Fibroblast of lung (primary cell): ENCODE data around the gene SLC5A8. TPM values are rescaled to one million over a fixed set of nuclear protein-coding genes. Genes with fewer than 3 reads are reported as not detected.

ENCODE experiments used
- DNase-seq, 2 donors: peaks; one replicate each; pipeline versions ENCODE4 v3.0.0 to v3.0.0-alpha.2; 2010; ENCODE audit warnings: low read depth in 2 of 2
- H2AFZ ChIP-seq: 2 replicates; pipeline ENCODE4 v1.5.1; 2012; ENCODE audit warnings: low read length, control low read depth, inconsistent platforms
- H3K27ac ChIP-seq: 2 replicates; pipeline ENCODE4 v1.5.1; 2011; ENCODE audit warnings: low read length, control low read depth; ENCODE audit not compliant: insufficient read depth
- H3K27me3 ChIP-seq: 2 replicates; pipeline ENCODE4 v1.5.1; 2011; ENCODE audit warnings: mild to moderate bottlenecking, low read length; ENCODE audit not compliant: control insufficient read depth, insufficient read depth
- H3K36me3 ChIP-seq: 2 replicates; pipeline ENCODE4 v1.5.1; 2011; ENCODE audit warnings: low read length; ENCODE audit not compliant: control insufficient read depth, insufficient read depth
- H3K4me1 ChIP-seq: 2 replicates; pipeline ENCODE4 v1.5.1; 2011; ENCODE audit warnings: low read length; ENCODE audit not compliant: control insufficient read depth, insufficient read depth; ENCODE audit errors: extremely low read depth
- H3K4me2 ChIP-seq: 2 replicates; pipeline ENCODE4 v1.5.1; 2011; ENCODE audit warnings: low read length, control low read depth; ENCODE audit not compliant: insufficient read depth; ENCODE audit errors: extremely low read depth
- H3K4me3 ChIP-seq, 4 experiments: fragments of 200-600 bp in 1 of 4; sonication (generic) in 1 of 4; replicated peaks in 1 of 4; 2 replicates each; pipeline ENCODE4 v1.5.1; 2011 to 2016; ENCODE audit warnings: low read length in 4 of 4, low read depth in 3 of 4, mild to moderate bottlenecking in 3 of 4, control low read depth in 2 of 4, inconsistent platforms in 1 of 4, mixed read lengths in 1 of 4; ENCODE audit not compliant: insufficient read depth in 1 of 4; ENCODE audit errors: control extremely low read depth in 1 of 4
- H3K79me2 ChIP-seq: 2 replicates; pipeline ENCODE4 v1.5.1; 2012; ENCODE audit warnings: mild to moderate bottlenecking, low read length, inconsistent platforms; ENCODE audit not compliant: control insufficient read depth, insufficient read depth
- H3K9ac ChIP-seq: 2 replicates; pipeline ENCODE4 v1.5.1; 2011; ENCODE audit warnings: mild to moderate bottlenecking, low read length, control low read depth; ENCODE audit not compliant: insufficient read depth
- H3K9me3 ChIP-seq: 2 replicates; pipeline ENCODE4 v1.5.1; 2012; ENCODE audit warnings: low read depth, low read length; ENCODE audit not compliant: control insufficient read depth, insufficient read depth
- H4K20me1 ChIP-seq: 2 replicates; pipeline ENCODE4 v1.5.1; 2011; ENCODE audit warnings: low read length; ENCODE audit not compliant: control insufficient read depth, insufficient read depth; ENCODE audit errors: extremely low read depth
- EZH2 ChIP-seq: IDR thresholded peaks from 2 replicates; pipeline ENCODE4 v1.5.1; 2012; ENCODE audit warnings: low read length, control low read depth, mild to moderate bottlenecking; ENCODE audit errors: missing control alignments
- polyA plus RNA-seq, 2 donors: library from polyadenylated mRNA; depleted of rRNA in 1 of 2; stranded (reverse) in 1 of 2; unstranded in 1 of 2; fragments of >200 nt; gene quantifications; 2 replicates each; pipeline ENCODE4 v1.2.1, GENCODE V29; 2011 to 2012; ENCODE audit warnings: missing spikeins in 1 of 2
- total RNA-seq: library from RNA; depleted of rRNA; stranded (reverse); fragments of >200 nt; gene quantifications from 2 replicates; pipeline ENCODE4 v1.2.1, GENCODE V29; 2014
- TF ChIP-seq, protein P1 (sequence below), 2 donors: IDR thresholded peaks in 1 of 2; conservative IDR thresholded peaks in 1 of 2; 1 replicate in 1 of 2; 2 replicates in 1 of 2; pipeline ENCODE4 v1.5.1; 2011 to 2012; ENCODE audit warnings: low read length in 2 of 2, control low read depth in 1 of 2, inconsistent platforms in 1 of 2, low read depth in 1 of 2, mild to moderate bottlenecking in 1 of 2

SLC5A8 gene
- total and polyA plus RNA-seq, 2 donors (not counting 1 experiment from before 2014, with no cell fraction given) = not detected

DNA sequence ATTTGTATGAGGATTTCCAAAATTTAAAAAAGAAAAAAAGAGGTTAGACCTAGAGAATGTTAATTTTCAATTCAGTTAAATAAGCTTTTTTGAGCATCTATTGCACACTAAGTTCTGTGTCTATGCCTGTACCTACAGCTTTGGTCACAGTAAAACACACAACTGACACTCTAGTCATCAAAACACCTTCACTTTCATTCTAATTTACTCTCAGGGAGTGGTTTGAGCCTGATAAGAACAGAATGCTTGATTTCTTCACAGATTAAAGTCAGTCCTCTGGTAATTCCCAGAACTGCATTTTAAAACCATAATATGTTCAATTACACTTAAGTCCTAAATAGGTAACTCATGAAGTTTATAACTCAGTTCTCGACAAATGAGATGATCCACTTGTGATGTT lies 9.2 kb downstream of the SLC5A8 start:
- Histone ChIP-seq H3K27ac (no peak overlapping the region), H2AFZ (no peak overlapping the region), H3K4me1 (no peaks in the 10 kb centered on the region), H4K20me1 (no peaks in the 10 kb centered on the region), H3K27me3 (no peaks in the 10 kb centered on the region), H3K9ac (no peak overlapping the region), H3K9me3 (no peaks in the 10 kb centered on the region), H3K4me2 (no peak overlapping the region), H3K4me3 (no peak overlapping the region), H3K79me2 (no peaks in the 10 kb centered on the region), H3K36me3 (no peaks in the 10 kb centered on the region)
- DNase-seq = no peak
- TF ChIP-seq, protein P1, sequence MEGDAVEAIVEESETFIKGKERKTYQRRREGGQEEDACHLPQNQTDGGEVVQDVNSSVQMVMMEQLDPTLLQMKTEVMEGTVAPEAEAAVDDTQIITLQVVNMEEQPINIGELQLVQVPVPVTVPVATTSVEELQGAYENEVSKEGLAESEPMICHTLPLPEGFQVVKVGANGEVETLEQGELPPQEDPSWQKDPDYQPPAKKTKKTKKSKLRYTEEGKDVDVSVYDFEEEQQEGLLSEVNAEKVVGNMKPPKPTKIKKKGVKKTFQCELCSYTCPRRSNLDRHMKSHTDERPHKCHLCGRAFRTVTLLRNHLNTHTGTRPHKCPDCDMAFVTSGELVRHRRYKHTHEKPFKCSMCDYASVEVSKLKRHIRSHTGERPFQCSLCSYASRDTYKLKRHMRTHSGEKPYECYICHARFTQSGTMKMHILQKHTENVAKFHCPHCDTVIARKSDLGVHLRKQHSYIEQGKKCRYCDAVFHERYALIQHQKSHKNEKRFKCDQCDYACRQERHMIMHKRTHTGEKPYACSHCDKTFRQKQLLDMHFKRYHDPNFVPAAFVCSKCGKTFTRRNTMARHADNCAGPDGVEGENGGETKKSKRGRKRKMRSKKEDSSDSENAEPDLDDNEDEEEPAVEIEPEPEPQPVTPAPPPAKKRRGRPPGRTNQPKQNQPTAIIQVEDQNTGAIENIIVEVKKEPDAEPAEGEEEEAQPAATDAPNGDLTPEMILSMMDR (conservative IDR thresholded peaks at IDR 0.05 in 1 of 2, IDR thresholded peaks at IDR 0.05 in 1 of 2; ENCODE audit: low read depth in 1 of 2, low read length in 2 of 2) = no peak
- TF ChIP-seq EZH2 = no peak

DNA sequence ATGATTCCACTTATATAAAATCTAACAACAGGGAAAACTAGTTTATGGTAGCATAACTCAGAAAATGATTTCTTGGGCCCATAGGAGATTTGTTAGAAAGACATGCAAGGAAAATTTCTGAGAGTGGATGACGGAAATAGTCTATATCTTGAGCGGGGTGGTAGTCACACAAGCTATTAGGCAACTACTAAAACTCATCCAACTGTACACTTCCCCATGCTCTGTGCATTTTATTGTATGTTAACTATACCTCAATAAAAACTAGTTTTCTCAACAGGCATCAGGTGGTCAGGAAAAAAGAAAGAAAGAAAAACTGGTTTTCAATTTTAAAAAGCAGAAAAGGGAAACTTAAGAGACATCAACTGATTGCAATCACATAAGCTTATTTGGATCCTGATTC lies 9.9 kb downstream of the SLC5A8 start:
- Histone ChIP-seq H3K4me2 (no peak overlapping the region), H2AFZ (no peak overlapping the region), H4K20me1 (no peaks in the 10 kb centered on the region), H3K79me2 (no peaks in the 10 kb centered on the region), H3K27ac (no peak overlapping the region), H3K9ac (no peak overlapping the region), H3K9me3 (no peaks in the 10 kb centered on the region), H3K4me3 (no peak overlapping the region), H3K27me3 (no peaks in the 10 kb centered on the region), H3K36me3 (no peaks in the 10 kb centered on the region), H3K4me1 (no peaks in the 10 kb centered on the region)
- no peak for DNase-seq
- no peak for TF ChIP-seq EZH2

DNA sequence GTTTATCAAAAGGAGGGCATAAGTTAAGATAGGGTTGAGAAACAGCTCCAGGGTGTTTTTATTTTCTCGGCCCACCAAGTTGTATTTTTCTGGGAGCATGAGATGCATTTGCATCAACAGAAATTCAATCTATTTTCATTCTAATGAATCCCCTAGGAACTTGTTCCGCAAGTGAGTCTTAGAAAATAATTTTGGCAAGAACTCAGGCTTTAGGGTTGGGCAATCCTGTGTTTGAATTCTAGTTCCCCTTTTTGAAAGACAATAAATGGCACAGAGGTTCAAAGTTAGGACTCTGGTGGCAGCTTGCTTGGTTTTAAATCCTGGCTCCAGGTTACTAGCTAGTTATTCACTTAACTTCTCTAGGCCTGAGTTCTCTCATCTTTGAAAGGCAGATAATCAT lies 23.7 kb downstream of the SLC5A8 start:
- Histone ChIP-seq H3K9ac (no peak overlapping the region), H3K4me2 (no peak overlapping the region)
- no peak for TF ChIP-seq EZH2
- TF ChIP-seq, protein P1 (conservative IDR thresholded peaks at IDR 0.05 in 1 of 2, IDR thresholded peaks at IDR 0.05 in 1 of 2; ENCODE audit: low read depth in 1 of 2, low read length in 2 of 2) = no peak

More for the DNA sequence above, 23.7 kb downstream of the SLC5A8 start:
- no peaks in the 10 kb centered on the region for H3K79me2 ChIP-seq
- H3K4me1 ChIP-seq = no peaks in the 10 kb centered on the region
- H2AFZ ChIP-seq = no peak overlapping the region
- H4K20me1 ChIP-seq = no peaks in the 10 kb centered on the region
- no peak for DNase-seq
- no peak overlapping the region for H3K4me3 ChIP-seq
- no peaks in the 10 kb centered on the region for H3K36me3 ChIP-seq
- no peaks in the 10 kb centered on the region for H3K9me3 ChIP-seq
- H3K27ac ChIP-seq = no peak overlapping the region
- no peaks in the 10 kb centered on the region for H3K27me3 ChIP-seq
